GM18867 (cell line): ENCODE measurements around the gene ELL.

Source experiments
- ATAC-seq: cut with Tn5 transposase; IDR thresholded peaks from one replicate; pipeline ENCODE4 v1.9.1; 2021; ENCODE audit warnings: mild to moderate bottlenecking, moderate library complexity; ENCODE audit not compliant: unreplicated experiment

Gene ELL

DNA sequence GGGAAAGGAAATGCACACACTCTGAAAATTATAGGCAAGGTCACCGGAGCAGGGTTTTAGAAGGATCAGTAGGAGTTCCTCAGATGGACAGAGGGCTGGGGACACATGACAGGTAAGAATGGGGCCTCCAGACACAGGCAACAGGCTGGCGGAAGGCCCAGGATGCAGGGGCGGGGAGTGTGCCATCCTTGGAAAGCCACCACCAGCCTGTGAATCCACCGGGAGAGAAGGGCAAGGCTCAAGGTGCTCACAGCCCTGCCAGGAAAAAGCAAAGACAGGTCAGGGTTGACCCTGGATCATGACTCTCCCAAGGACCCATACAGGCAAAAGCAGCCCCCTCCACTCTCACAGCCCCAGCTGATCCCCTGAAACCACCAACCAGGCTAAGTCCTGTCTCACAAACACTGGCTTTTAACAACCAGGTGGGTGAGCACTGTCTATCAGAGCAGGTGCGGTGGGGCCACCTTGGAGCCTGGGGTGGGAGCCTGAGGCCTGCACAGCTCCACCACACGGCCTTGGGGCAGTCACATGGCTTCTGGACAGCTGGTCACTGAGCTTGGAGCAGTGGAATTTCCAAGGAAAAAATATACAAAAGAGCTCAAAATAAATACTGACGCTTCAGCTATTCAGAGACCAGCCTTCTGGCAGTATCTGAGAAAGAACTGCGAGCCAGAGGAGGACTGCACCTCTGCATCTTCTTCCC is 48.7 kb downstream of the ELL start:
- no peak for ATAC-seq

- ATAC-seq = no peak
These were observed 51.1 kb downstream of the ELL start for GRCh38 chr19:18470787-18471186.

DNA sequence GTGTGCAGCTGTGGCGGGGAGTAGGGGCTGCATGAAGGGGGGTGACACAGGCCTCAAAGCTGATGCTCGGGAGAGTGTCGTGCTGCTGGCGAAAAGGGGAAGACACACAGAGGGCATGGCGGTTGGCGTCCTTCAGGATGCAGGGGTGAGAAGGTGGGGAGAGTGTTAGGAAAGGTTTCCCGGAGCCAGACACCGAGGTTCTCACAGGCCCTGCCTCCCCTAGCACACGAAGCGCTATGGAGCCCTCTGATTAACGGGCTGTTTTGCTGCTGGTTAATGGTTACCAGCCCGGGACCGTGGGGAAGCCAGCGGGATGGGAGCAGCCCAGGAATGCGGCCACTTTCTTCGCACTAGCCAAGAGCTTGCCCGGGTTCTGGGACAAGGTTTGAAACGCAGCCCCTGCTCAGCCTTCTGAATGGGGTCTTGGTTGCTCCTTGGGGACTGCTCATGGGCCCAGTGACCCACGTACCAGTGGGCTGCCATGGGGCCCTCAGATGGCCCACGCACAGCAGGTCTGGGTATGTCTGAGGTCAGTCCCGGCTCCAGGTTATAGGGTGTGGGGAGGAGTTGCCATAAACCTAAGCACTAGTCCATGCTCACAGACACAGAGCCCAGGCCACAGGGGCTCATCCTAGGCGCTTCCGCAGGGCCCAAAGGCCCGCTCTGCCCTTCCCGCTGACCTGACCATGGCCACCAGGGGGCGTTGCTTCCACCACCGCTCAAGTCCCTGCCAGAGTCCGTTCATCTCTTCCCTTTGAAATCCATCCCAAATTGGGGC is 52.6 kb downstream of the ELL start:
- no peak for ATAC-seq

GRCh38 chr19:18468517-18468916 is 53.4 kb downstream of the ELL start:
- ATAC-seq = no peak

DNA sequence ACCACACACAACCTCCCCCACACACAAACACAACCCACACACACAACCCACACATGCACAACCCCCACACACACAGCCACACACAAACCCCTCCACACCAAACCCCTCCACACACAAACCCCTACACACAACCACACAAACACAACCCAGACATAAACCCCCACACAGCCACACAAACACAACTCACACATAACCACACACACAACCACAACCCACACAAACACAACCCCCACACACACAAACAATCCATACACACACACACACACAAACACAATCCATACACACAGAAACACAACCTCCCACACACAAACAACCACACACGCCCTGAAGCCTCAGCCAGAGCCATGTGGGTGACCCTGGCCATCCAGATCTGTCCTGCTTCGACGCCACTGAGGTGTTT is 53.9 kb downstream of the ELL start:
- no peak for ATAC-seq

DNA sequence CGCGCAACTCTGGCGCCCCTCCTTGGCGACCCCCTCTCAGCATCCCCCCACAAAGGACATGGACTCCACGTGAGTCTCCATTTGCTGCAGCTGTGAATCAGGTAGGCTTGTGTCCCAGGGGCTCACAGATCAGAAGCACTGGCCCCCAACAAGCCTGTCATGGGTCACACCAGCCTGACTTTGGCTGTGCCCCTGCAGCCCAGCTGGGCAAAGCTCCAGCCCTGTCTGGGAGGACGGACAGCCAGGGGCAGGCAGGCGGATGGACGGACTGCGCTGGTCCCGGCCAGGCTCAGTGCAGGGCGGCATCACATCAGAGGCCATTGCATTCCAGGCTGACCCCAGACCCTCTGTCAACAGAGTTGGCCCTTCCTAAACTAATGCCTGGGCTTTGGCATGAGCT is 55.5 kb downstream of the ELL start:
- no peak for ATAC-seq

DNA sequence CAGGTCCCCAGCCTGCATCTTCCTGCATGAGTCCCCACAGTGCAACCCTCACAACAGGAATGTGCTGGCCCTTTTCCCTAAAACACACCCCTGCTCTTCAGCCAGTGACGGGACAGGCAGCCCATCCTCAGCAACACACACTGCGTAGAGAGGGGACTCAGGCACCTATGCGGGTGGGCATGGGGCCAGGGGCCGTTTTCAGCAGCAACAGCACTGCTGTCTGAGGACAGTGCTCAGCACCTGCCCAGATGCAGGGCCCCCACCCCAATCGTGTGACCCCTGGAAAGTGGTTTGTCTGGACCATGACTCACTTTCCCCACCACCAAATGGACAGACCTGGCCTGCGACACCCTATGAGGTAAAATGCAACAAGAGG is 55.9 kb downstream of the ELL start:
- ATAC-seq = no peak

DNA sequence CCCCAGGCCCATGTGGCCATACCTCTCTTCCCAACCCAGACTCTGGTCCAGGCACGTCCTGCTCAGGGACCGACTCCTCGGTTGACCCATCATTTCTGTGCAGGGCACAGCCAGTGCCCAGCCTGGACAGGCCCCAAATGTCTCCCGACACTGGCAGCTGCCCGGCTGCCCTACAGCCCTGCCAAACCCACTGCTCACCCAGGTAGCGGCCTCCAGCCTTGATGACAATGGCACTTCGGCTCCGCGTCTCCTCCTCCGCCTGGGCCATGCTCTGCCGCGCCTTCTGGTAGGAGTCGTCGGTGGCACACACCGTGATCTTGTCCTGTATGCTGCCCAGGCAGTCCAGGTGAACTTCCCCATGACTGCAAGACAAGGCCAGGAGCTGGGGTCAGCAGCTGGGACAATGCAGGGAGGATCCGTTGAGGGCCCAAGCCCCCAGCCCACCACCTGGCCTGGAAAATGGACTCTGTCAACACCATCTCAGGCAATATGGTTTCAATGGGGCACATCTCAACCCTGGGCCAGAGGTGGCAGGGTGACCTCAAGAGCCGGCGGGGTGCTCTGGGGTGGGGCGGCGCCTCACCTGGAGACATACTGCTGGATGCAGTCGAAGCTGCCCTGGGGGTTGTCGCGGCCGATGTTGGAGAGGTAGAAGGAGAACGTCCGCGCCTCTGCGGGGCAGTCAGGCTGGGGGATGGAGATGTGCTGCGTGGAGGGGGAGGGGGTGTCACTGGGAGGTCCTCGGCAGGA is 56.5 kb downstream of the ELL start:
- ATAC-seq = no peak

GRCh38 chr19:18464646-18465045 is 57.2 kb downstream of the ELL start:
- ATAC-seq = no peak

DNA sequence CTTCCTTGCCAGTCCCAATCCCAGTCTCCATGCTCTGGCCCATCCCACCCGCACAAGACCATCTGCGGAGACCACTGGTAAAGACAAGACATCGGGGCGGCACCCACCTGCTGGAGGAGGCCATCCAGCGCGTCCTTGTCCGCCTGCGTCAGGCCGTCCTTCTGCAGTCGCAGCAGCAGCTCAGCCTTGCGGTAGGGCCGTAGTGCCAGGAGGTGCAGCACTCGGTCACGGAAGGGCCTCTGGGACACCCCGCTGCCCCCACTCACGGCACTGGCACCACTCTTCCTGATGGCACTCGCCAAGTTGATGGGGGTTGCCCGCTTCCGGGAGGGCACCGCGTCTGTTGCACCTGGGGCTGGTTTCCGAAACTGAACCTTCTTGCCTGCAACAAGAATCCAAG is 60.4 kb downstream of the ELL start:
- no peak for ATAC-seq

- no peak for ATAC-seq
These were observed 61.0 kb downstream of the ELL start for GRCh38 chr19:18460900-18461299.

DNA sequence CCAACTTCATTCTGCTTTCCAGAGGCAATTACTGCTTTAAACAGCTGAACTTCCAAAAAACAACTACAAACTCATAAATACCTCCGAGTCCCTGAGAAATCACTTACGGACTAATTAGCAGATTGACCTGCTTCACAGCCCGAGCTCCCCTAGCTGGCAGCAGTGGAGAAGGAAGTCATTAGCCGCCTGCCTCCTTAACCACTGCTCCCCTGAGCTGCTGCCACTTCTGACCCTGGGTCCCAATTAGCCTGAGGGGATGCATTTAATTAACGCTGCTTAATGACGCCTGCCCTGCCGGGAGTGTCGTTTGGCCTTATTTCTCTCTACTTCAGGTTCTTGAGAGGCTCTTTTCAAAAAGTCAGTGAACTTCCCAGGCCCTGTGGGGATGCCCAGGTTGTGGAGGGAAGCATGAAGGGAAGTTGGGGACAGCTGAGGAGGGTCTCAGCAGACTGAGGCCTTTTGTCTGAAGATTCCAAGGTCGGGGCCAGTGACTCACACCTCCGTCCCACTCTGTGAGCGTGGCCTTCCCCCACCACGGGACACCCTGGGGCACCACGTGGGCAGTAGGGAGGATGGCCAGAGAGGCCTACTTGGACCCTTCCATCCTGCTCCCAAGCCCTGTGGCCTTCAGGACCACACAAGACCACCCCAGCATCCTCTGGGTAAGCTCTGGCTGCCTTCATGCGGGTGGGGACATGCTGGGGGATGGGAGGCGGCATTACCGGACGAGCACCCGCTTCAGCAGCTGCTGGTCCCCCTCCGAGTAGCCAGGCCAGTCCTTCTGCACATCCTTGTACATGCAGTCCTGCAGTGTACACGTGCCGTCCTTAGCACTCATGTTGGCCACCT is 64.2 kb downstream of the ELL start:
- ATAC-seq = no peak

DNA sequence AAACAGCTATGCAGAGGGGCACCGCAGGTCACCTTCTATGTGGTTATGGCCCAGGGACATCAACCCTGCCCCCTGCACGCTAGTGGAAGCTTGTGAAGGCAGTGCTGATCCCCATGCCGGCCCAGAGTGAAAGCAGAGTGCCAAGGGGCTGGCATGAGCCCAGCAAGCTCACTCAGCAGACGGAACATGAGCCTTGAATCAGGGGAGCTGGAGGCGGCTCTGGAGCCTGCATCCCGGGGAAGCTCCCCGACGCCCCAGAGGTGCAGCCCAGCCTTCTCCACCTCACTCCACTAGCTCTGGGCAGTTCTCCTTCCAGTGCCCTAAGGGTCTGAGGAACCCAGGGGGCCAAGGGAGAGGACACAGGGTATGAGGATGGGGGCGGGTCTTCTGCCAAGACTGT is 64.9 kb downstream of the ELL start:
- ATAC-seq = no peak

DNA sequence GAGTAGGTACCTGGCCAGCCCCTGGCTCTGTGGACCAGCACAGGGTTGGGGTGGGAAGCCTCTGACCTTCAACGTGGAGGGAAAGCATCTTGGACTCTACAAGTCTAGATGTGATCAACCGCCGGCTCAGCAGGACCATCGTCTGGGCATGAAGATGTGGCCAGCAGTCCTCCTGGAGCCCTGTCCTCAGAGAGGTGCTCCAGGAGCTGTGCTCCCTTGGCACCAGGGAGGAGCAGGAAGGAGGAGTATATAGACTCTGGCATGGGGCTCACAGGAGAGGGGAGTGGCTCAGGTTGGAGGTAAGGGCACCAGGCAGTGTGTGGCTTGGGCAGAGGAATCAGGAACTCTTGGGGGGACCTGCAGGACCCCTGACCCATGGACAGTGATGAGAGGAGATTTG is 65.6 kb downstream of the ELL start:
- ATAC-seq = no peak

DNA sequence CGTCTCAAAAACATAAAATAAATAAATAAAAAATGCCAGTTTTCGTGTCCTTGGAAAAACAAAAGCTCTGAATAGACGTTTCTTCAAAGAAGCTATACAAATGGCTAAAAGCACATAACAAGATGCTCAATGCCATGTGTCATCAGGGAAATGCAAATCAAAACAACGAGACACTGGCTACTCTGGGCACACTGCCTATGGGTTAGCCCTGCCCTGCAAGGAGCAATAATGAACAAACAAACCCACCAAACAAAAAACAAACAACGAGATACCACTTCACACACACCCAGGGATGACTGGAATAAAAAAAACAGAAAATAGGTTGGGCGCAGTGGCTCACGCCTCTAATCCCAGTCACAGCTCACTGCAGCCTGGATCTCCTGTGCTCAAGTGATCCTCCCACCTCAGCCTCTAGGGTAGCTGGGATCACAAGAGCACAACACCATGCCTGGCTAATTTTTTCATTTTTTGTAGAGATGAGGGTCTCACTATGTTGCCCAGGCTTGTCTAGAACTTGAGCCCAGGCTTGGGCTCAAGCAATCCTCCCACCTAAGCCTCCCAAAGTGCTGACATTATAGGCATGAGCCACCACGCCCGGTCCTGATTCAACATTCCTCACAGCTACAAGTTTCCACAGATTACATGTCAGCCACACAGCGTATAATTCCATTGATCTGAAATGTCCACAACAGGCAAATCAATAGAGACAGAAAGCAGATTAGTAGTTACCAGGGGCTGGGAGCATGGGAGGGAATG is 68.4 kb downstream of the ELL start:
- no peak for ATAC-seq

DNA sequence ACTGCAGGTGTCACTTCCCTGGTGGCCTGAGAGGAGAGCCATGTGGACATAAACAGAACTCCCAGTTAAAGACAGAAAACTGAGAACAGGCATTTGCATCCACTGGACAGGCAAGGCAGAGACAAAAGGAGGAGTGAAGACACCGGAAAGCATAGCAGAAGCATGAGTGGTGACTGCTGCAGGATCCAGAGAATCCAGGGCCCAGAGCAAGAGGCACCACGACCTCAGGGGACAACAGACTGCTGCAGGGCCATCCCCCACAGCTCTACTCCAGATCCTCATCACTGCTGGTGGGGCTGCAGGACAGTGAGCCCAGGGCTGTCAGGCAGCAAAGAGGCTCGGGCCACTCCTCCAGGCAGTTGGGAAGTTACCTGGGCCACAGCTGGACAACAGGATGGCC is 69.5 kb downstream of the ELL start:
- ATAC-seq = no peak

DNA sequence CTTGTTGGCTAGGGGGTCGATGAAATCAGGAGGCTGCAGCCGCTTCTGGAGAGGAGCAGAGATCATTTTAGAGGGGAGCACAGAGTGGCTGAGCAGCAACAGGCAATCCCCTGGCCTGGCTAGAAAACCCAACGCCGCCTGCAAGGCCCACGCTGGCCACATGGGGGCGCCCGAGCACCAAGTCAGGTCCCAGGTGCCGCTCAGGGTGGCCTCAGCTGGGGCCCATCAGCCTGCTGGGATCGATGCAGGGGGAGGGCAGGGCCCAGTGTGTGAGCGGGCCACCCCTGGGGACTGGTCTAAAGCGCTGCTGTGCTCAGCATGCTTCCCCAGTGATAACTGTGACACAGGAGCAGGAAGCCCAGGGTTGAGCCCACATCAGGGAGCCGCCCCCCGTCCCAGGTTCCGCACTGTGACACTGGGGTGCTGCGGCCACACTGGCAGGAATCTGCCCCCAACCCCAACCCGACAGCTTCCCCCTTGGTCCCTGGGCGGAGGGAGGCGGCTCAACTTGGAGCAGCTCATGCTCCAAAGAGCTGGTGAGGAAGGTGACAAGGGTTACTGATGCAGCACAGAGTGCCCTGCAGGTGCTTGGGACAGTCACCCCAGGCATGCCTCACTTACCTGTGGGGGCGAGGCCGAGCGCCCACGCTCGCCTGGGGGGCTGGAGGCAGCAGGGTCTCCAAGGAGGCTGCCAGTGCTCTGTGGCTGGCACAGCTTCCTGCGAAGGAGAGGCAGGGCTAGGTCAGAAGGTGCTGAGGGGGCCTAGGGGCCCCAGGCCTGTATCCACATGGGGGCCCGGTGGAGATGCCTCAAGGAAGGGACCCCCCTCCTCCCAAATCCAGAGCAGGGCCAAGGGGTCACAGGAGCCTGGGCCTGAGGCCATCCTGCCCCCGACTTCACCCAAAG is 70.7 kb downstream of the ELL start:
- no peak for ATAC-seq

- ATAC-seq = no peak
These were observed 71.6 kb downstream of the ELL start for GRCh38 chr19:18450021-18450930.
